Vagina (tissue), 2 donors: Measurements from ENCODE around the gene CABCOCO1. TPM values are rescaled to one million over a fixed set of nuclear protein-coding genes. Genes with fewer than 3 reads are reported as not detected.
"Not testable (repeated sequence)": the region's sequence is repeated elsewhere in the genome, so short reads cannot be mapped to it uniquely, and the experiment has no call there.

Experiments
- DNase-seq, 2 donors: peaks; one replicate each; pipeline ENCODE4 v3.0.0-alpha.2; 2017; ENCODE audit errors: extremely low spot score in 2 of 2
- H3K27ac ChIP-seq: fragments of 200-600 bp; sonication (generic); one replicate; pipeline ENCODE4 v1.5.1; 2019
- H3K27me3 ChIP-seq: fragments of 200-600 bp; sonication (generic); one replicate; pipeline ENCODE4 v1.5.1; 2019
- H3K36me3 ChIP-seq, 2 donors: fragments of 200-600 bp; sonication (generic); one replicate each; pipeline ENCODE4 v1.5.1; 2017 to 2019
- H3K4me1 ChIP-seq: fragments of 200-600 bp; sonication (generic); one replicate; pipeline ENCODE4 v1.5.1; 2019
- H3K4me3 ChIP-seq, 2 donors: fragments of 200-600 bp; sonication (generic); 1 replicate in 1 of 2; 2 replicates in 1 of 2; pipeline ENCODE4 v1.5.1; 2016 to 2019
- H3K9me3 ChIP-seq: fragments of 200-600 bp; sonication (generic); one replicate; pipeline ENCODE4 v1.5.1; 2019
- POLR2A ChIP-seq, 2 donors: fragments of 450-650 bp; IDR thresholded peaks; one replicate each; pipeline ENCODE4 v1.6.1; 2017; ENCODE audit warnings: antibody characterized with exemption in 2 of 2, mild to moderate bottlenecking in 2 of 2, moderate library complexity in 2 of 2
- POLR2AphosphoS5 ChIP-seq, 2 donors: sonication (generic); formaldehyde crosslinking; IDR thresholded peaks; one replicate each; pipeline ENCODE4 v1.9.0; 2017; ENCODE audit warnings: antibody characterized with exemption in 2 of 2, mild to moderate bottlenecking in 2 of 2, low read depth in 1 of 2; ENCODE audit not compliant: insufficient read depth in 1 of 2
- intact Hi-C: fragments of 100-400 bp; cut with DNase I; formaldehyde crosslinking; loops from one replicate; pipeline ENCODE4 v1.15.1; 2023
- total RNA-seq: library from RNA; depleted of rRNA; stranded (reverse); fragments of >200 nt; gene quantifications from one replicate; pipeline ENCODE4 v1.2.3, GENCODE V29; 2016
- TF ChIP-seq, protein P1 (sequence below), 3 experiments: fragments of 450-650 bp in 2 of 3; fragments of 200-600 bp in 1 of 3; sonication (generic) in 1 of 3; IDR thresholded peaks; one replicate each; pipeline ENCODE4 v1.5.1; 2017 to 2019; ENCODE audit warnings: antibody characterized with exemption in 3 of 3, mild to moderate bottlenecking in 2 of 3, moderate library complexity in 2 of 3

The CABCOCO1 gene
- total RNA-seq, 1 donor from 2014 or later, result not detected

DNA sequence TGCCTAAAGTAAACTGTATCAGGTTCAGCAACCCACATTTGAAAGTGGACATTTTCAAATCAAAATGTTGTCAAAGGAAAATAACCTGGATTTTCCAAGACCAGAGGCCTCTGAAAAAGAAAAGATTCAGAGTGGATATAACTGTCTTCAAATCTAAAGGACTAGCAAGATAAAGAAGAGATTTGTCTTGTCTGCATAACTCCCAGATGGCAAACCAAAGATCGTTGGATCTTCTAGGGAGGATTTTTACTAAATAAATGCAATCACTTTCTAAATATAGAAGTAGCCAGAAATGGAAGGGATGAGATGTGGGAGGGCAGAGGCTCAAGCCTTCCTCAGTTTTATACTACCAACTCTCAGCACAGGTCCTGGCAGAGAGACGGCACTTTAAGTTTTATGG is 39.0 kb downstream of the CABCOCO1 start:
- no peak for DNase-seq
- intact Hi-C loops, result no loop called here
- Histone ChIP-seq H3K27ac (no peak overlapping the region), H3K27me3 (no peaks in the 10 kb centered on the region), H3K4me1 (no peaks in the 10 kb centered on the region), H3K4me3 (no peak overlapping the region), H3K9me3 (no peaks in the 10 kb centered on the region), H3K36me3 (no peaks in the 10 kb centered on the region)
- TF ChIP-seq POLR2A (IDR thresholded peaks at IDR 0.05), result no peak
- TF ChIP-seq POLR2AphosphoS5 (IDR thresholded peaks at IDR 0.05; ENCODE audit: insufficient read depth in 1 of 2, low read depth in 1 of 2), result no peak
- TF ChIP-seq, protein P1, sequence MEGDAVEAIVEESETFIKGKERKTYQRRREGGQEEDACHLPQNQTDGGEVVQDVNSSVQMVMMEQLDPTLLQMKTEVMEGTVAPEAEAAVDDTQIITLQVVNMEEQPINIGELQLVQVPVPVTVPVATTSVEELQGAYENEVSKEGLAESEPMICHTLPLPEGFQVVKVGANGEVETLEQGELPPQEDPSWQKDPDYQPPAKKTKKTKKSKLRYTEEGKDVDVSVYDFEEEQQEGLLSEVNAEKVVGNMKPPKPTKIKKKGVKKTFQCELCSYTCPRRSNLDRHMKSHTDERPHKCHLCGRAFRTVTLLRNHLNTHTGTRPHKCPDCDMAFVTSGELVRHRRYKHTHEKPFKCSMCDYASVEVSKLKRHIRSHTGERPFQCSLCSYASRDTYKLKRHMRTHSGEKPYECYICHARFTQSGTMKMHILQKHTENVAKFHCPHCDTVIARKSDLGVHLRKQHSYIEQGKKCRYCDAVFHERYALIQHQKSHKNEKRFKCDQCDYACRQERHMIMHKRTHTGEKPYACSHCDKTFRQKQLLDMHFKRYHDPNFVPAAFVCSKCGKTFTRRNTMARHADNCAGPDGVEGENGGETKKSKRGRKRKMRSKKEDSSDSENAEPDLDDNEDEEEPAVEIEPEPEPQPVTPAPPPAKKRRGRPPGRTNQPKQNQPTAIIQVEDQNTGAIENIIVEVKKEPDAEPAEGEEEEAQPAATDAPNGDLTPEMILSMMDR (IDR thresholded peaks at IDR 0.05), result no peak

DNA sequence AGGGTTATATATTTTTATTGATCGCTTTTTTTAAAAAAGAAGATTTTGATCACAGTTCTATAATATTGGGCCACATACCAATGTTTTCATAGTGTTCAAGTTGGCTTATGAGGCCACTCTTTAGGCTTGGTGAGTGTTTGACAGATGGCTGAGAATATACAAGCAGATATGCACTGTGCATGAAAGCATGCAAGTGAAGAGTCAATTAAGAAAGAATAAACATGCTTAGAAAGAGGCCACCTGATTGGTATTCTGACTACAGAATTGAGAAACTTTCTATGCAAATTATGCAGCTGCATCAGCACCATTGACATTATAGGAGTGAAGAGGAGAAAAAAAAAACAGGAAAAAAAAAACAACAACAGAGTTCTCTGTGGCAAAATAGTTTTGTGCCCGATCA is 39.9 kb downstream of the CABCOCO1 start:
- Histone ChIP-seq H3K4me3 (no peak overlapping the region), H3K36me3 (no peaks in the 10 kb centered on the region), H3K27ac (no peak overlapping the region), H3K27me3 (no peaks in the 10 kb centered on the region), H3K4me1 (no peaks in the 10 kb centered on the region), H3K9me3 (no peaks in the 10 kb centered on the region)
- intact Hi-C loops, result no loop called here
- DNase-seq, result no peak
- TF ChIP-seq POLR2A (IDR thresholded peaks at IDR 0.05) (no peak), POLR2AphosphoS5 (IDR thresholded peaks at IDR 0.05; ENCODE audit: insufficient read depth in 1 of 2, low read depth in 1 of 2) (no peak)
- TF ChIP-seq, protein P1 (IDR thresholded peaks at IDR 0.05), result no peak

DNA sequence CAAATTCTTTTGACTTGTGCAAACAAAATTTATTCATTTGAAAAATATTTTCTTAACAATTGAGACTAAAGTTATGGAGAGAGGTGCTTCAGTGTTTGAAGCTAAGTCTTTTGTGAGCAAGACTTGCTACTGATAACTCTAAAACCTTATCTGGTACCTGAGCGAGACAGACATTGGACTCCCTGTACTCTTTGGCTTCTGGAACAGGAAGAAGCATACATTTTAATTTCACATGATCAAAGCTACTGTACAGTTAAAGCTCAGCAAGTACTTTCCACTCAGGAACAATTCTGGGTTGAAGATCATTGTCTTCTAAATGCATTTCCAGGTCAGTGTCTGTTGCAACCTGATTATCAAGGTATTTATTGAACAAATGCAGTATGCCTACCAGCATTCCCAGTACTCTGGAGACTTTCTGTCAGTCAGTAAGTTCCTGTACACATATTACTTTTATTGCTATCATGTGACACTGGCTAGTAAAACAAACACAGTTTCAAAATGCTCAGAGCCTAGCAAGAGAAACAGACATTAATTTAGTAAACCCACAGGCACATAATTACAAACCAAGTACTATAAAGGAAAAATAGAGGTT is 42.4 kb downstream of the CABCOCO1 start:
- Histone ChIP-seq H3K4me1 (peaks cover 9% of the 10 kb centered on the region), H3K27me3 (no peaks in the 10 kb centered on the region), H3K9me3 (no peaks in the 10 kb centered on the region), H3K36me3 (no peaks in the 10 kb centered on the region), H3K4me3 (no peak overlapping the region), H3K27ac (no peak overlapping the region)
- DNase-seq, result no peak
- TF ChIP-seq POLR2AphosphoS5 (IDR thresholded peaks at IDR 0.05; ENCODE audit: insufficient read depth in 1 of 2, low read depth in 1 of 2) (no peak), POLR2A (IDR thresholded peaks at IDR 0.05) (no peak)
- TF ChIP-seq, protein P1 (IDR thresholded peaks at IDR 0.05), result no peak
- intact Hi-C loops, result no loop called here

DNA sequence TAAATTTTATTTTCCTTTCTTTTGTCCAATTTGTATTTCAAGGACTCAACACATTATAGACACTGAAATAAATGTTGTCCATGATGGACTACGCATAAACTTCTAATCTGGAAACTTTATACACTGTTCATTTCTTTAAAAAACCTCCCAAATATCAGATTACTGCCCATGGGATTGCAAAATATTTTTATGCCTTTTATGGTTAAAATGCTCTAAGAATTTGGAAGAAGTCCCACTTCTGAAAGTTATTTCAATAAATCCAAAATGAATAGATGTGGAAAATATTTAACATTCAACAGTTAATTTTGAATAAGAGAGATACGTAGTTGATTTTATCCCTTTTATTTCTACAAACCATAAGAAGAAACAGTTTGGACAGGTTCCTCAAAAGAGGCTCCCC is 46.1 kb downstream of the CABCOCO1 start:
- DNase-seq, result no peak
- TF ChIP-seq POLR2AphosphoS5 (IDR thresholded peaks at IDR 0.05; ENCODE audit: insufficient read depth in 1 of 2, low read depth in 1 of 2) (no peak), POLR2A (IDR thresholded peaks at IDR 0.05) (no peak)
- TF ChIP-seq, protein P1 (IDR thresholded peaks at IDR 0.05), result no peak
- Histone ChIP-seq H3K27ac (peak overlapping the region; percentile 23), H3K4me1 (peaks cover 9% of the 10 kb centered on the region), H3K9me3 (no peaks in the 10 kb centered on the region), H3K4me3 (no peak overlapping the region), H3K36me3 (no peaks in the 10 kb centered on the region), H3K27me3 (no peaks in the 10 kb centered on the region)
- intact Hi-C loops, result no loop called here

DNA sequence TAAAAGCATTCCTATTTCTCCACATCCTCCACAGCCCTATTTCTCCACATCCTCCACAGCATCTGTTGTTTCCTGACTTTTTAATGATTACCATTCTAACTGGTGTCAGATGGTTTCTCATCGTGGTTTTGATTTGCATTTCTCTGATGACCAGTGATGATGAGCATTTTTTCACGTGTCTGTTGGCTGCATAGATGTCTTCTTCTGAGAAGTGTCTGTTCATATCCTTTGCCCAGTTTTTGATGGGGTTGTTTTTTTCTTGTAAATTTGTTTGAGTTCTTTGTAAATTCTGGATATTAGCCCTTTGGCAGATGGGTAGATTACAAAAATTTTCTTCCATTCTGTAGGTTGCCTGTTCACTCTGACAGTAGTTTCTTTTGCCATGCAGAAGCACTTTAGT is 49.4 kb downstream of the CABCOCO1 start:
- H3K27me3 ChIP-seq, result not testable (repeated sequence)

DNA sequence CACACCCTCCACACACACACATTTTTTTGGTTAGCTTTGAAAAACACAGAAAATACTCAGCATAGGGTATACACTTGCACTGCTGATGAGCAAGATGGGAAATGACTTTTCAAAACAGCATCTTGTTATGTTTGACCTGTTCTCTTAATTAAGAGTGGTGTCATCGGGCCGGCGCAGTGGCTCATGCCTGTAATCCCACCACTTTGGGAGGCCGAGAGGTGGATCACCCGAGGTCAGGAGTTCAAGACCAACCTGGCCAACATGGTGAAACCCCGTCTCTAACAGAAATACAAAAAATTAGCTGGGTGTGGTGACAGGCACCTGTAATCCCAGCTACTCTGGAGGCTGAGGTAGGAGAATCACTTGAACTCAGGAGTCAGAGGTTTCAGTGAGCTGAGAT is 56.7 kb downstream of the CABCOCO1 start:
- H3K9me3 ChIP-seq, H3K27ac ChIP-seq, intact Hi-C loops, H3K4me3 ChIP-seq, H3K36me3 ChIP-seq, DNase-seq, H3K4me1 ChIP-seq, H3K27me3 ChIP-seq: not testable (repeated sequence)

More for the DNA sequence above, 49.4 kb downstream of the CABCOCO1 start:
- H3K4me1 ChIP-seq, H3K36me3 ChIP-seq, intact Hi-C loops, H3K9me3 ChIP-seq, H3K27ac ChIP-seq, H3K4me3 ChIP-seq, DNase-seq: not testable (repeated sequence)
